ENCODE measurements around the gene MLN.

GRCh38 chr6:33824461-33825154 lies 20.8 kb upstream of the MLN start:
- TF ChIP-seq CTCF (IDR thresholded peaks at IDR 0.05): no peak
- TF ChIP-seq POLR2AphosphoS5 (IDR thresholded peaks at IDR 0.05): no peak
